ENCODE results near the gene COA4.

Gene COA4

GRCh38 chr11:73862986-73863385 is 13.7 kb downstream of the COA4 start:
- no peak for DNase-seq (ENCODE audit: low spot score)

- DNase-seq (ENCODE audit: low spot score) = no peak
Observed at GRCh38 chr11:73860202-73860601, 16.4 kb downstream of the COA4 start.

GRCh38 chr11:73859671-73860070 is 17.0 kb downstream of the COA4 start:
- DNase-seq (ENCODE audit: low spot score) = no peak

- DNase-seq (ENCODE audit: low spot score) = no peak
Observed at GRCh38 chr11:73856031-73856567, 20.5 kb downstream of the COA4 start.

DNA sequence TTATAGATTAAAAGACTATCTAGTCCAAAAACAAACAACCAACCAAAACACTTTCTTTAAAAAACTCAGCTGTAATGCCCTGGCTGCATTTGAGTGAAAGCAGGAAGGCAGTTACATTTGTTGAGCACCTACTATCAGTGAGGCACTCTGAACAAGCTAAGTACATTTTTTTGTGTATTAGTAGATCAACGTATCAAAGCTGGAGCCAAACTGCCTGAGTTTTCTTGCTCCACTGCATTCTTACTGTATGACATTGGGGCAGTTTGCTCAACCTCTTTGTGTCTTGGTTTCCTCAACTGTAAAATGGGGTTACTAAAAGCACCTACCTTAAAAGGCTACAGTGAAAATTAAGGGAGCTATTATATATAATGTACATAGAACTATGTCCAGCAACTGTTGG is 22.0 kb downstream of the COA4 start:
- DNase-seq (ENCODE audit: low spot score) = no peak

DNA sequence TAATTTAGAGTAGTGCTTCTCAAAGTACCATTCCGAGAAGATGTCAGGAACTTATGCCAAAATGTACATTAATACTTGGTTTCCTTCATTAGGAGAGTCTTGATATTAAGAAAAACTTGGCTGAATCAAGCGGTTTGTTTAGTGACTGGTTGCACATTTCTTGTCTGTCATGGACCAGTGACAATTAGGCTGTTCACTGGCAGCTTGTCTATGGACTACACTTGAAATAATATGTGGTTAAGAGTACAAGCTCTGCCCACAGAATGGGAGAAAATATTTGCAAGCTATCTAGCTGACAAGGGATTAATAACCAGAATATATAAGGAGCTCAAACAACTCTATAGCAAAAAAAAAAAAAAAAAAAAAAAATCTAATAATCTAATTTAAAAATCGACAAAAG is 24.6 kb downstream of the COA4 start:
- DNase-seq (ENCODE audit: low spot score) = no peak

- no peak for DNase-seq (ENCODE audit: low spot score)
Observed at GRCh38 chr11:73851046-73851764, 25.4 kb downstream of the COA4 start.

DNA sequence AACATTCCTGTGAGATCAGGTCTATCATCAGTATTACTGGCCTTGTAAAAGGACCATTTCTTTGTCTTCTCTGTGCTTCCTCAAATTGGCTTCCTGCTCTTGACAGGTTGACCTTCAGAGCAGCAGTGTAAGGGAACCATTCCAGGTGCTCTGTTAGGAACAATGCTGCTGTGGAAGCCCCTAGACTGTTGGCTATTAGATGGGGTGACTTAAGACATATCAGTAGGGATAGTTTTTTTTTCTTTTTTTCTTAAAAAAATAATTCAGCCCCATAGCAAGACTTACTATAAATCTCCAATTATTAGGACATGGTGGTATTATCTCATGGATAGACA is 37.6 kb downstream of the COA4 start:
- DNase-seq (ENCODE audit: low spot score) = no peak

DNA sequence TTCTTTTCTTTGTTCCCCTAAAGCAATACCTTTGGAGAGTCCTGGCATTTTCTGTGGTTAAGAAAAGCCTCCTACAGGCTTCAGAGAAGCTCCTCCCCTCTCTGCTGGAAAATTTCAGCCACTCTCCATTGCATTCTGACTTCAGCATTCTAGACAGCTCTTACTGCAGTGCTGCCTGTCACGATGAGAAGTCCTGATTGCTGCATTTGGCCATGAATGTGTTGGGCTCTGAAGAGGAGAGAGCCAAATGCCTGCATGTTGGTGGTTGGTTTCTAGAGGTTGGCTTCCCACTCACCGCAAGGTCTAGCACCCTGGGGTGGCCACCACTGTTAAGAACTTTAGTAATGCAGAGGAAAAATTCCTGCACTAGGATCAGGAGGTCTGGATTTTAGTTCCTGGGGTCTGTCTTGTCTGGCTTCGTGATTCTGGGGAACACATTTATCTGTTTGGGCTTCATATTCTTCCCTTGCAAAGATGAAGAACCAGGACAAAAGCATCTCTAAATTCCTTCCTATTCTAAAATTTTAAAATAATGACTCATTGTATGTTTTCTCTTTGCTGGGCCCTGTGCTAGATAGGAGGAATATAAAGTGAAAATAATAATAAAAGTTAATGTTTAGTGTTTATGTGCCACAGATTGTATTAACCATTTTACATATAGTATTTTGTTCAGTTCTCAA is 38.1 kb downstream of the COA4 start:
- DNase-seq (ENCODE audit: low spot score) = no peak

DNA sequence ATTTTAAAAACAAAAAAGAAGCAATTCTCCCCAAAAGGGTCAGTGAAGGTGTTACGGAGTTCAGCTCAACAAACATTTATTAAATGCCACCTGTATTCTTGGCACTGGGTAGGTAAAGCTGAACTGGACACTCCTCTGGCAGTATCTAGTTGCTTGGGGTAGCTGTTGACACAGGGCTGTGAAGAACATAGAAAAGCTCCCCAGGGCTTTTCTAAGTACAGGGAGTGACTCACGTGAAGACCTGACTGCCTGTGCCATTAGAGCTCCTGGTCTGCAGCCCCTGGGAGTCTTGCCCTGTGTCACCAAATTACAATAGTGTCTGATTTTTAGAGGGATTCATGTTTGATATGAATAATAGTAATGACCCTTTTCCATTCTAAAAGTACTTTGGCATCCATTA is 43.6 kb downstream of the COA4 start:
- no peak for DNase-seq (ENCODE audit: low spot score)

DNA sequence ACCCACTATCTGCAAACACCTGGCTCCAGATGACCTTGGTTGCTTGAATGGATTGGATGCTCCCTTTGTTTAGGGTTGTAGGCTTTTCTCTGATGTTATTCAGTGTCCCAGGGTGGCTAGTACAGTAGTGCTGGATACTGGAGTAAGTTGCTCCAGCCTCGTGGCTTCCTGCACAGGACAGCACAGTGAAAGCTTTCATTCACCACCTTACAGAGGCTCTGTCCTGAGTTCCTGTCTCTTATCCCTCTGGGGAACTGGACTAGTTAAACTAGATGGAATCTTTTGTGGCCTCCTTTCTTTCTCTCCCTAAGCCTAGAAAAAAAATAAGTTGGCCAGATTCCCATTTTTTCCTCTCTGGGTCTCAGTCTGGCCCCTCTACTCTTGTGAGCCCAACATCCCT is 46.4 kb downstream of the COA4 start:
- no peak for DNase-seq (ENCODE audit: low spot score)
